Astrocyte (in vitro differentiated cells and primary cell): ENCODE measurements around the gene IER3. TPM values are rescaled to one million over a fixed set of nuclear protein-coding genes. Genes with fewer than 3 reads are reported as not detected.

Experiments
- DNase-seq: peaks from one replicate; pipeline ENCODE4 v3.0.0-alpha.2; 2010; ENCODE audit warnings: low read depth
- FAIRE-seq: peaks from 2 replicates; lab custom pipeline; 2011; peaks lifted over from hg19 to GRCh38; lab: Jason Lieb, UNC
- H2AFZ ChIP-seq: 2 replicates; pipeline ENCODE4 v1.6.0; 2012; ENCODE audit warnings: low read depth, low read length, inconsistent platforms
- H3K27ac ChIP-seq: 2 replicates; pipeline ENCODE4 v1.5.1; 2011; ENCODE audit warnings: low read depth, low read length, inconsistent platforms
- H3K27me3 ChIP-seq: 2 replicates; pipeline ENCODE4 v1.6.0; 2011; ENCODE audit warnings: low read length, inconsistent platforms; ENCODE audit not compliant: insufficient read depth
- H3K36me3 ChIP-seq: 2 replicates; pipeline ENCODE4 v1.5.1; 2011; ENCODE audit warnings: low read length, inconsistent platforms; ENCODE audit not compliant: insufficient read depth
- H3K4me1 ChIP-seq: 2 replicates; pipeline ENCODE4 v1.5.1; 2011; ENCODE audit warnings: low read length, inconsistent platforms; ENCODE audit not compliant: insufficient read depth
- H3K4me2 ChIP-seq: 2 replicates; pipeline ENCODE4 v1.6.0; 2012; ENCODE audit warnings: low read length, inconsistent platforms
- H3K4me3 ChIP-seq: 2 replicates; pipeline ENCODE4 v1.5.1; 2011; ENCODE audit warnings: low read depth, mild to moderate bottlenecking, low read length, inconsistent platforms; ENCODE audit not compliant: insufficient read depth
- H3K79me2 ChIP-seq: 2 replicates; pipeline ENCODE4 v1.6.0; 2012; ENCODE audit warnings: mild to moderate bottlenecking, low read length, inconsistent platforms; ENCODE audit not compliant: insufficient read depth
- H3K9ac ChIP-seq: 2 replicates; pipeline ENCODE4 v1.6.0; 2012; ENCODE audit warnings: mild to moderate bottlenecking, low read length, inconsistent platforms
- H3K9me3 ChIP-seq: 2 replicates; pipeline ENCODE4 v1.5.1; 2012; ENCODE audit warnings: low read depth, mild to moderate bottlenecking, low read length, inconsistent platforms; ENCODE audit not compliant: insufficient read depth
- H4K20me1 ChIP-seq: 2 replicates; pipeline ENCODE4 v1.6.0; 2012; ENCODE audit warnings: low read length, inconsistent platforms; ENCODE audit not compliant: insufficient read depth
- H3K27ac Mint-ChIP-seq: one replicate; pipeline ENCODE4 v1.8.0; 2021; ENCODE audit warnings: mild to moderate bottlenecking, mixed read lengths; ENCODE audit not compliant: unreplicated experiment
- H3K27me3 Mint-ChIP-seq: one replicate; pipeline ENCODE4 v1.8.0; 2021; ENCODE audit warnings: low read depth, mixed read lengths; ENCODE audit not compliant: unreplicated experiment
- H3K36me3 Mint-ChIP-seq: one replicate; pipeline ENCODE4 v1.8.0; 2021; ENCODE audit warnings: low read depth, mixed read lengths; ENCODE audit not compliant: unreplicated experiment
- H3K4me1 Mint-ChIP-seq: one replicate; pipeline ENCODE4 v1.8.0; 2021; ENCODE audit warnings: low read depth, mixed read lengths; ENCODE audit not compliant: unreplicated experiment
- H3K4me3 Mint-ChIP-seq: one replicate; pipeline ENCODE4 v1.8.0; 2021; ENCODE audit warnings: mild to moderate bottlenecking, moderate library complexity, mixed read lengths; ENCODE audit not compliant: unreplicated experiment
- H3K9me3 Mint-ChIP-seq: one replicate; pipeline ENCODE4 v1.8.0; 2021; ENCODE audit warnings: mild to moderate bottlenecking, mixed read lengths; ENCODE audit not compliant: unreplicated experiment
- CTCF ChIP-seq: IDR thresholded peaks from 2 replicates; pipeline ENCODE4 v1.5.1; 2011; ENCODE audit warnings: low read depth, mild to moderate bottlenecking, inconsistent platforms, low read length, moderate library complexity; ENCODE audit not compliant: insufficient read depth
- EZH2 ChIP-seq: IDR thresholded peaks from 2 replicates; pipeline ENCODE4 v1.6.1; 2012; ENCODE audit warnings: mild to moderate bottlenecking, low read length, inconsistent platforms; ENCODE audit not compliant: insufficient read depth
- total RNA-seq: library from RNA; stranded (reverse); gene quantifications from 2 replicates; pipeline ENCODE4 v1.2.1, GENCODE V29; 2021

The IER3 gene
- total RNA-seq, 1 donor from 2014 or later, result 221 TPM

DNA sequence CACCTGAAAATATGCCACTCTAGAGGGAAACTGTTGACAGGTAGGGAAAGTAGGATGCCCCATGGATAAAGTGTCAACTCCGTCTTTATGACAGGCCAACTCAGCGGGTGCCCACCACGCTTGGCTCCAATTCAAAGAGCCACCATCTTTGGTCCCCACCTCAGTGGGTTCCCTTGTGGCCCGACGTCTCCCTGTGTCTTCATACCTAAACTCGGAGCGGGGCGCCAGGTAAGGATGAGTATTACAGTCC lies 27.5 kb downstream of the IER3 start:
- H3K9ac ChIP-seq, result peak overlapping the region; percentile 85
- peak overlapping the region; percentile 89 for H3K27ac ChIP-seq
- peak overlapping the region; percentile 94 for H3K4me3 Mint-ChIP-seq
- H2AFZ ChIP-seq, result peak overlapping the region; percentile 67
- FAIRE-seq (no peak), DNase-seq (no peak)
- peaks cover 19% of the 10 kb centered on the region for H3K4me1 ChIP-seq
- H3K36me3 ChIP-seq, result peaks cover 19% of the 10 kb centered on the region
- H3K79me2 ChIP-seq, result peaks cover 48% of the 10 kb centered on the region
- no peaks in the 10 kb centered on the region for H3K27me3 Mint-ChIP-seq
- H4K20me1 ChIP-seq, result peaks cover 4% of the 10 kb centered on the region
- H3K4me1 Mint-ChIP-seq, result peaks cover 21% of the 10 kb centered on the region
- no peak for TF ChIP-seq CTCF
- TF ChIP-seq EZH2, result no peak
- H3K9me3 Mint-ChIP-seq, result no peaks in the 10 kb centered on the region
- H3K9me3 ChIP-seq, result no peaks in the 10 kb centered on the region
- H3K4me3 ChIP-seq, result peak overlapping the region; percentile 78
- H3K4me2 ChIP-seq, result peak overlapping the region; percentile 88
- peak overlapping the region; percentile 100 for H3K27ac Mint-ChIP-seq
- H3K27me3 ChIP-seq, result no peaks in the 10 kb centered on the region
- peaks cover 33% of the 10 kb centered on the region for H3K36me3 Mint-ChIP-seq

- DNase-seq (no peak), FAIRE-seq (no peak)
- Mint-ChIP-seq H3K27ac (peak overlapping the region; percentile 31), H3K36me3 (peaks cover 33% of the 10 kb centered on the region), H3K27me3 (no peaks in the 10 kb centered on the region), H3K4me1 (peaks cover 17% of the 10 kb centered on the region), H3K9me3 (no peaks in the 10 kb centered on the region), H3K4me3 (no peak overlapping the region)
- peaks cover 14% of the 10 kb centered on the region for H3K4me1 ChIP-seq
- H3K36me3 ChIP-seq, result peaks cover 24% of the 10 kb centered on the region
- H2AFZ ChIP-seq, result no peak overlapping the region
- H3K4me3 ChIP-seq, result no peak overlapping the region
- TF ChIP-seq EZH2, result no peak
- no peak for TF ChIP-seq CTCF
- H3K9me3 ChIP-seq, result no peaks in the 10 kb centered on the region
- peaks cover 25% of the 10 kb centered on the region for H3K79me2 ChIP-seq
- no peak overlapping the region for H3K27ac ChIP-seq
- H3K4me2 ChIP-seq, result no peak overlapping the region
- no peak overlapping the region for H3K9ac ChIP-seq
- no peaks in the 10 kb centered on the region for H3K27me3 ChIP-seq
- no peaks in the 10 kb centered on the region for H4K20me1 ChIP-seq
These were observed 30.1 kb downstream of the IER3 start for GRCh38 chr6:30714263-30714662.

DNA sequence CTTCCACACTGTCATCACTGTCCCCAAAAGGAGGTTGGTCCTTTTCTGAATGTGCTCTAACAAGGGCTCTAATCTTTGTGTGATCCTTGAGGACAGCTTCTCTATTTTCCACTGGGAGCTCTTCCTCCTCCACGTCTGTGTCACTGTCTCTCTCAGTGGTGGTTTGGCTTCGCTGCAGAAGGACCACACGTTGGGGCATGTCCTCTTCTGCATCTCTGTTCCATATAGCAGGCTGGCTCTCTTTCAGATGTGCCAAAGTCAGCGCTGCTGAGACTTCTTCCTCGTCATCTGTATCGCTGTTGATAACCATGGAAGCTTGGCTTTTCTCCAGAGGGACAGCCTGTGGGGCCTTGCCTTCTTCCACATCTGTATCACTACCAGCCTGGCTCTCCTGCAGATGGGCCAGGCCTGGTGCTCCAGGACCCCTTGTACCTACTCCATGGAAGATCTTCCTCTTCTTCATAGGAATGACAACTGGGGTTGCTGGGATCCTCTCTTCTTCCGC lies 31.9 kb downstream of the IER3 start:
- TF ChIP-seq CTCF (no peak), EZH2 (no peak)
- Histone ChIP-seq H3K9me3 (no peaks in the 10 kb centered on the region), H3K9ac (no peak overlapping the region), H3K79me2 (peaks cover 13% of the 10 kb centered on the region), H4K20me1 (no peaks in the 10 kb centered on the region), H3K36me3 (peaks cover 28% of the 10 kb centered on the region), H3K27ac (no peak overlapping the region), H3K27me3 (no peaks in the 10 kb centered on the region), H3K4me1 (peaks cover 7% of the 10 kb centered on the region), H3K4me2 (no peak overlapping the region), H3K4me3 (no peak overlapping the region), H2AFZ (no peak overlapping the region)
- Mint-ChIP-seq H3K36me3 (peaks cover 34% of the 10 kb centered on the region), H3K4me3 (peak overlapping the region; percentile 66), H3K27me3 (no peaks in the 10 kb centered on the region), H3K9me3 (no peaks in the 10 kb centered on the region), H3K4me1 (peaks cover 7% of the 10 kb centered on the region), H3K27ac (no peak overlapping the region)
- FAIRE-seq, result no peak
- no peak for DNase-seq
